Gastrocnemius medialis (tissue), 4 donors: ENCODE measurements around the gene ALB.

Experiments
- CTCF ChIP-seq, 5 experiments: fragments of 450-650 bp in 3 of 5; fragments of 200-600 bp in 2 of 5; sonication (generic) in 2 of 5; IDR thresholded peaks in 4 of 5; conservative IDR thresholded peaks in 1 of 5; 1 replicate in 4 of 5; 2 replicates in 1 of 5; pipeline ENCODE4 v1.5.1; 2016 to 2019; ENCODE audit warnings: antibody characterized with exemption in 5 of 5, mild to moderate bottlenecking in 3 of 5, moderate library complexity in 3 of 5
- POLR2A ChIP-seq, 2 donors: fragments of 450-650 bp; IDR thresholded peaks; one replicate each; pipeline ENCODE4 v1.6.1; 2017; ENCODE audit warnings: antibody characterized with exemption in 2 of 2, mild to moderate bottlenecking in 2 of 2, moderate library complexity in 2 of 2

DNA sequence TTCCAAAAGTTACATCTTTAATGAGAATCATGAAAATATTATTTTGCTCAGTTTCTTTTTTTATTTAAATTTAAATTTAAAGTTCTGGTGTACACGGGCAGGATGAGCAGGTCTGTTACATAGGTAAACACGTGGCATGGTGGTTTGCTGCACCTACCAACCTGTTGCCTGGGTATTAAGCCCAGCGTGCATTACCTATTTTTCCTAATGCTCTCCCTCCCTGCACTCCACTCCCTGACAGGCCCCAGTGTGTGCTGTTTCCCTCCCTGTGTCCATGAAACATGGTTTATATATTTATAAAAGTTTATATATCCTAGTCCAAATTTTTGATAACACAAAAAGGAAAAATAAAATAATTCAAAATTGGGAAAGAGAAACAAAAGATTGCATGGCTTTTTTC lies 35.9 kb downstream of the ALB start:
- TF ChIP-seq CTCF (IDR thresholded peaks at IDR 0.05 in 4 of 5, conservative IDR thresholded peaks at IDR 0.05 in 1 of 5), result no peak
- TF ChIP-seq POLR2A (IDR thresholded peaks at IDR 0.05), result no peak
